Endothelial cell of umbilical vein (primary cell): ENCODE data around the gene TMPRSS9.

ENCODE experiments used
- EZH2 ChIP-seq: IDR thresholded peaks from 2 replicates; pipeline ENCODE4 v1.6.1; 2012; ENCODE audit warnings: borderline replicate concordance, low read depth, mild to moderate bottlenecking, moderate library complexity, low read length, inconsistent platforms; ENCODE audit not compliant: severe bottlenecking
- TF ChIP-seq, protein P1 (sequence below), 2 donors: IDR thresholded peaks; 1 replicate in 1 of 2; 2 replicates in 1 of 2; pipeline ENCODE4 v1.5.1; 2011; ENCODE audit warnings: low read length in 2 of 2, mild to moderate bottlenecking in 2 of 2, moderate library complexity in 2 of 2, control low read depth in 1 of 2, inconsistent platforms in 1 of 2, low read depth in 1 of 2; ENCODE audit not compliant: insufficient read depth in 1 of 2; ENCODE audit errors: extremely low read depth in 1 of 2

DNA sequence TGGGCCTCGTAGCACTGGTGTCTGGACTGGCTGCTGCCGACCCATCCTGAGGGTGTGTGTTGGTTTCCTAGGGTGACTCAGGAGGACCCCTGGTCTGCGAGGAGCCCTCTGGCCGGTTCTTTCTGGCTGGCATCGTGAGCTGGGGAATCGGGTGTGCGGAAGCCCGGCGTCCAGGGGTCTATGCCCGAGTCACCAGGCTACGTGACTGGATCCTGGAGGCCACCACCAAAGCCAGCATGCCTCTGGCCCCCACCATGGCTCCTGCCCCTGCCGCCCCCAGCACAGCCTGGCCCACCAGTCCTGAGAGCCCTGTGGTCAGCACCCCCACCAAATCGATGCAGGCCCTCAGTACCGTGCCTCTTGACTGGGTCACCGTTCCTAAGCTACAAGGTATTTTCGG is 53.6 kb downstream of the TMPRSS9 start:
- TF ChIP-seq EZH2: no peak
- TF ChIP-seq, protein P1, sequence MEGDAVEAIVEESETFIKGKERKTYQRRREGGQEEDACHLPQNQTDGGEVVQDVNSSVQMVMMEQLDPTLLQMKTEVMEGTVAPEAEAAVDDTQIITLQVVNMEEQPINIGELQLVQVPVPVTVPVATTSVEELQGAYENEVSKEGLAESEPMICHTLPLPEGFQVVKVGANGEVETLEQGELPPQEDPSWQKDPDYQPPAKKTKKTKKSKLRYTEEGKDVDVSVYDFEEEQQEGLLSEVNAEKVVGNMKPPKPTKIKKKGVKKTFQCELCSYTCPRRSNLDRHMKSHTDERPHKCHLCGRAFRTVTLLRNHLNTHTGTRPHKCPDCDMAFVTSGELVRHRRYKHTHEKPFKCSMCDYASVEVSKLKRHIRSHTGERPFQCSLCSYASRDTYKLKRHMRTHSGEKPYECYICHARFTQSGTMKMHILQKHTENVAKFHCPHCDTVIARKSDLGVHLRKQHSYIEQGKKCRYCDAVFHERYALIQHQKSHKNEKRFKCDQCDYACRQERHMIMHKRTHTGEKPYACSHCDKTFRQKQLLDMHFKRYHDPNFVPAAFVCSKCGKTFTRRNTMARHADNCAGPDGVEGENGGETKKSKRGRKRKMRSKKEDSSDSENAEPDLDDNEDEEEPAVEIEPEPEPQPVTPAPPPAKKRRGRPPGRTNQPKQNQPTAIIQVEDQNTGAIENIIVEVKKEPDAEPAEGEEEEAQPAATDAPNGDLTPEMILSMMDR (IDR thresholded peaks at IDR 0.05; ENCODE audit: extremely low read depth in 1 of 2, insufficient read depth in 1 of 2, low read depth in 1 of 2, low read length in 2 of 2): no peak
